ENCODE data around the gene CTNNA3.
"Not testable (repeated sequence)": the region's sequence is repeated elsewhere in the genome, so short reads cannot be mapped to it uniquely, and the experiment has no call there.

The CTNNA3 gene

GRCh38 chr10:66336791-66337190 lies 1359.2 kb downstream of the CTNNA3 start:
- no peak for DNase-seq

- DNase-seq: not testable (repeated sequence)
These were observed 1360.2 kb downstream of the CTNNA3 start for GRCh38 chr10:66335753-66336152.

- no peak for DNase-seq
These were observed 1366.8 kb downstream of the CTNNA3 start for GRCh38 chr10:66329147-66329546.

GRCh38 chr10:66326876-66327275 lies 1369.1 kb downstream of the CTNNA3 start:
- DNase-seq: no peak

- no peak for DNase-seq
These were observed 1373.2 kb downstream of the CTNNA3 start for GRCh38 chr10:66322777-66323176.

- DNase-seq: no peak
These were observed 1374.0 kb downstream of the CTNNA3 start for GRCh38 chr10:66321723-66322665.

- no peak for DNase-seq
These were observed 1377.2 kb downstream of the CTNNA3 start for GRCh38 chr10:66318761-66319160.

- no peak for DNase-seq
These were observed 1388.2 kb downstream of the CTNNA3 start for GRCh38 chr10:66307826-66308225.

- DNase-seq: no peak
These were observed 1394.9 kb downstream of the CTNNA3 start for GRCh38 chr10:66301078-66301477.

GRCh38 chr10:66295602-66296001 lies 1400.4 kb downstream of the CTNNA3 start:
- DNase-seq: no peak

- DNase-seq: no peak
These were observed 1401.5 kb downstream of the CTNNA3 start for GRCh38 chr10:66294538-66294937.

- no peak for DNase-seq
These were observed 1403.1 kb downstream of the CTNNA3 start for GRCh38 chr10:66292922-66293321.

GRCh38 chr10:66292456-66292855 lies 1403.5 kb downstream of the CTNNA3 start:
- no peak for DNase-seq

GRCh38 chr10:66291133-66291532 lies 1404.9 kb downstream of the CTNNA3 start:
- DNase-seq: no peak

GRCh38 chr10:66284621-66285020 lies 1411.4 kb downstream of the CTNNA3 start:
- DNase-seq: no peak

- DNase-seq: no peak
These were observed 1412.0 kb downstream of the CTNNA3 start for GRCh38 chr10:66283874-66284464.

GRCh38 chr10:66283064-66283463 lies 1412.9 kb downstream of the CTNNA3 start:
- no peak for DNase-seq

GRCh38 chr10:66281327-66281726 lies 1414.7 kb downstream of the CTNNA3 start:
- no peak for DNase-seq

- DNase-seq: no peak
These were observed 1418.5 kb downstream of the CTNNA3 start for GRCh38 chr10:66277481-66277880.

GRCh38 chr10:66273966-66274519 lies 1422.0 kb downstream of the CTNNA3 start:
- no peak for DNase-seq

GRCh38 chr10:66265398-66265797 lies 1430.6 kb downstream of the CTNNA3 start:
- no peak for DNase-seq

GRCh38 chr10:66259836-66260235 lies 1436.2 kb downstream of the CTNNA3 start:
- no peak for DNase-seq

- no peak for DNase-seq
These were observed 1437.3 kb downstream of the CTNNA3 start for GRCh38 chr10:66258693-66259092.

- DNase-seq: no peak
These were observed 1438.2 kb downstream of the CTNNA3 start for GRCh38 chr10:66257801-66258200.

All from NCI-H510A (cell line).